IPS-NIHi7 (cell line): ENCODE measurements around the gene SYNDIG1.

Experiments
- DNase-seq: peaks from one replicate; pipeline ENCODE4 v3.0.0; 2012; ENCODE audit warnings: mixed read lengths; ENCODE audit errors: extremely low spot score

Gene SYNDIG1

GRCh38 chr20:24470746-24471582, 1.5 kb downstream of the SYNDIG1 start:
- peak; percentile 57 for DNase-seq

GRCh38 chr20:24472426-24472825, 3.0 kb downstream of the SYNDIG1 start:
- no peak for DNase-seq

GRCh38 chr20:24473435-24474223, 4.2 kb downstream of the SYNDIG1 start:
- no peak for DNase-seq

- no peak for DNase-seq
Observed at GRCh38 chr20:24477831-24478547, 8.6 kb downstream of the SYNDIG1 start.

GRCh38 chr20:24478584-24478983, 9.2 kb downstream of the SYNDIG1 start:
- no peak for DNase-seq

- DNase-seq: no peak
Observed at GRCh38 chr20:24479106-24479505, 9.7 kb downstream of the SYNDIG1 start.

GRCh38 chr20:24479595-24479994, 10.2 kb downstream of the SYNDIG1 start:
- no peak for DNase-seq

GRCh38 chr20:24480509-24480908, 11.1 kb downstream of the SYNDIG1 start:
- DNase-seq: no peak

- DNase-seq: no peak
Observed at GRCh38 chr20:24481173-24481572, 11.7 kb downstream of the SYNDIG1 start.

GRCh38 chr20:24483435-24484080, 14.1 kb downstream of the SYNDIG1 start:
- DNase-seq: no peak

- no peak for DNase-seq
Observed at GRCh38 chr20:24484081-24484450, 14.6 kb downstream of the SYNDIG1 start.

GRCh38 chr20:24485981-24486380, 16.6 kb downstream of the SYNDIG1 start:
- DNase-seq: no peak

- no peak for DNase-seq
Observed at GRCh38 chr20:24487240-24487639, 17.8 kb downstream of the SYNDIG1 start.

GRCh38 chr20:24487648-24488047, 18.2 kb downstream of the SYNDIG1 start:
- DNase-seq: no peak

- DNase-seq: no peak
Observed at GRCh38 chr20:24488064-24488799, 18.8 kb downstream of the SYNDIG1 start.

GRCh38 chr20:24488800-24489175, 19.4 kb downstream of the SYNDIG1 start:
- DNase-seq: no peak

GRCh38 chr20:24489193-24489592, 19.8 kb downstream of the SYNDIG1 start:
- DNase-seq: no peak

GRCh38 chr20:24489631-24490260, 20.3 kb downstream of the SYNDIG1 start:
- no peak for DNase-seq

- no peak for DNase-seq
Observed at GRCh38 chr20:24490598-24490997, 21.2 kb downstream of the SYNDIG1 start.

GRCh38 chr20:24491041-24491756, 21.8 kb downstream of the SYNDIG1 start:
- no peak for DNase-seq
